GM10248 (cell line): ENCODE results near the gene ZDHHC16.
A peak's percentile ranks its signal among the peaks of the same experiment; 100 is the strongest.

ENCODE experiments used
- CTCF ChIA-PET: fragments of 300-600 bp; sonication (Branson Sonifier 250); formaldehyde crosslinking; extraction: SDS; loops from one replicate; lab custom pipeline; 2021; ENCODE audit warnings: antibody characterized with exemption; lab: Yijun Ruan, JAX
- POLR2A ChIA-PET: fragments of 350-650 bp; sonication (Branson Sonifier 250); formaldehyde crosslinking; extraction: SDS; loops from one replicate; lab custom pipeline; 2020; ENCODE audit warnings: antibody characterized with exemption; lab: Yijun Ruan, JAX
- DNase-seq: peaks from one replicate; pipeline ENCODE4 v3.0.0; 2012; ENCODE audit errors: extremely low spot score
- CTCF ChIP-seq: IDR thresholded peaks from 2 replicates; pipeline ENCODE4 v1.5.1; 2012; ENCODE audit warnings: mild to moderate bottlenecking, low read depth; ENCODE audit errors: extremely low read depth, missing control alignments, control extremely low read depth

ZDHHC16 gene

GRCh38 chr10:97445722-97446639, at the start of gene ZDHHC16, which contains the start of gene EXOSC1:
ZDHHC16 (plus strand) TSS chr10:97446175; CDS start chr10:97451676, 5,501 bp downstream.
EXOSC1 (minus strand) TSS chr10:97446006; CDS start chr10:97445985, 21 bp downstream.
- peak; percentile 98 for DNase-seq
- ChIA-PET POLR2A (no interaction called here), CTCF (interaction anchor here (1.8 kb wide), 1 partner anchor 12 kb away, joined by 5 read pairs; no protein-coding TSS in a partner anchor)
- TF ChIP-seq CTCF = peak; percentile 21

GRCh38 chr10:97399843-97400545, 46.0 kb upstream of the ZDHHC16 start:
- DNase-seq = no peak
- CTCF ChIA-PET = interaction anchor here (1.0 to 5.6 kb wide), 4 partner anchors 9 to 14 kb away, joined by 3 to 38 read pairs (median 4); no protein-coding TSS in a partner anchor
- no peak for TF ChIP-seq CTCF
- POLR2A ChIA-PET = interaction anchor here (1.2 to 1.5 kb wide), 2 partner anchors 12 to 13 kb away, joined by 5 to 9 read pairs; no protein-coding TSS in a partner anchor

GRCh38 chr10:97400665-97401454, 45.1 kb upstream of the ZDHHC16 start, which contains the start of gene RRP12:
RRP12 (minus strand) TSS chr10:97401340; CDS start chr10:97401231, 109 bp downstream.
- POLR2A ChIA-PET = interaction anchor here (0.5 to 1.5 kb wide), 6 partner anchors 11 to 102 kb away, joined by 3 to 9 read pairs (median 4); no protein-coding TSS in a partner anchor
- CTCF ChIA-PET = interaction anchor here (1.0 to 5.6 kb wide), 10 partner anchors 8 to 123 kb away, joined by 3 to 38 read pairs (median 4); no protein-coding TSS in a partner anchor
- TF ChIP-seq CTCF = no peak
- peak; percentile 97 for DNase-seq

GRCh38 chr10:97401455-97401919, 44.5 kb upstream of the ZDHHC16 start:
- POLR2A ChIA-PET = interaction anchor here (0.5 to 1.5 kb wide), 6 partner anchors 10 to 103 kb away, joined by 3 to 9 read pairs (median 4); no protein-coding TSS in a partner anchor
- CTCF ChIA-PET = interaction anchor here (1.2 to 5.6 kb wide), 7 partner anchors 8 to 123 kb away, joined by 3 to 38 read pairs (median 6); no protein-coding TSS in a partner anchor
- no peak for TF ChIP-seq CTCF
- no peak for DNase-seq

GRCh38 chr10:97404044-97404443, 41.9 kb upstream of the ZDHHC16 start:
- no peak for DNase-seq
- CTCF ChIA-PET = interaction anchor here (1.3 to 5.6 kb wide), 3 partner anchors 9 to 148 kb away, joined by 3 to 38 read pairs (median 3); no protein-coding TSS in a partner anchor
- POLR2A ChIA-PET = no interaction called here
- TF ChIP-seq CTCF = no peak
